SH-SY5Y (cell line): Measurements from ENCODE around the gene CAPS.

Experiments
- GATA2 ChIP-seq: IDR thresholded peaks from 2 replicates; pipeline ENCODE4 v1.6.1; 2011; ENCODE audit warnings: mild to moderate bottlenecking, low read depth, low read length
- GATA3 ChIP-seq: IDR thresholded peaks from 2 replicates; pipeline ENCODE4 v1.6.1; 2011; ENCODE audit warnings: low read depth, mild to moderate bottlenecking, low read length, moderate library complexity

DNA sequence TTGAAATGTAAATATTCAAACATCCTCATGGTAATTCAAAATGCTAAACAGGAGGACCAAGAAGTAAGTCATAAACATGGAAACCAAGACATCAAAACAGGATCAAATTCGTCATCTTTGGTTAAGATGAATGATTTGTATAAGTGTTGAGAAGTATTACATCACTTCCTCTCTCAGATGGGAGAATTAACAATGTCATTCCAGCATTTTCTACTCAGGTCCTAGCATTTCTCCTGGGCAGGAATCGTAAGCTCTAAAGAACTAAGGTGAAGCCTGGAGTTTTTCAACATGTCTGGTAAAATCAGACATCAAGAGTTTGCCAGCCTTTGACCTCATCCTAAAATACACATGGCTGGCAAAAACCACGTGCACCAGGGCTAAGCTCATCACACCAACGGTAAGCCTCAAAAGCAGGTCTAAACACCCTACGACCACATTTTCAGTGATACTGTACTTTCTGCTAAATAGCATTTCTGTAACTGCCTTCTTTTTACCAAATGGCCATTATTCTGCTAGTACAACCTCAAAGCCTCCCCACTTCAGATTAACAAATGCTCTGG, 39.1 kb downstream of the CAPS start:
- TF ChIP-seq GATA2 (no peak), GATA3 (no peak)
